GM21786 (cell line): Measurements from ENCODE around the gene CISH.

Experiments used
- ATAC-seq: cut with Tn5 transposase; IDR thresholded peaks from one replicate; pipeline ENCODE4 v1.9.1; 2021; ENCODE audit not compliant: unreplicated experiment

The CISH gene

GRCh38 chr3:50573566-50574443 is 37.8 kb downstream of the CISH start:
- no peak for ATAC-seq

GRCh38 chr3:50572801-50573371 is 38.7 kb downstream of the CISH start:
- no peak for ATAC-seq

GRCh38 chr3:50572158-50572557 is 39.4 kb downstream of the CISH start:
- no peak for ATAC-seq

- ATAC-seq, result no peak
Observed at GRCh38 chr3:50571486-50571885, 40.1 kb downstream of the CISH start.

GRCh38 chr3:50570508-50571279 is 40.9 kb downstream of the CISH start:
- ATAC-seq, result no peak

GRCh38 chr3:50568947-50569749 is 42.4 kb downstream of the CISH start, which contains the start of gene HEMK1:
Gene HEMK1, plus strand, starts transcription at chr3:50569522. Its CDS starts 1,583 bp downstream, at chr3:50571105.
- ATAC-seq, result peak; percentile 58

- peak; percentile 83 for ATAC-seq
Observed at GRCh38 chr3:50567386-50568167, 44.0 kb downstream of the CISH start, which contains the start of gene C3orf18. Gene C3orf18, minus strand, starts transcription at chr3:50567747. Its CDS starts 2,048 bp downstream, at chr3:50565699.

GRCh38 chr3:50567011-50567385 is 44.6 kb downstream of the CISH start:
- no peak for ATAC-seq

GRCh38 chr3:50564321-50564720 is 47.3 kb downstream of the CISH start:
- ATAC-seq, result no peak

- ATAC-seq, result no peak
Observed at GRCh38 chr3:50563867-50564266, 47.7 kb downstream of the CISH start.

GRCh38 chr3:50562861-50563260 is 48.7 kb downstream of the CISH start:
- ATAC-seq, result no peak

- no peak for ATAC-seq
Observed at GRCh38 chr3:50559702-50560101, 51.9 kb downstream of the CISH start.

- no peak for ATAC-seq
Observed at GRCh38 chr3:50557915-50558314, 53.7 kb downstream of the CISH start.

- no peak for ATAC-seq
Observed at GRCh38 chr3:50557106-50557505, 54.5 kb downstream of the CISH start.
